RWPE2 (cell line): ENCODE data around the gene FRMD3.

Source experiments
- ATAC-seq: fragments of 200-7000 bp; cut with Tn5 transposase; 3 replicates; pipeline ENCODE4 v1.9.1; 2021; ENCODE audit warnings: low read depth
- DNase-seq: peaks from one replicate; pipeline ENCODE4 v3.0.0-alpha.2; 2020; ENCODE audit warnings: low spot score
- H3K27ac ChIP-seq: fragments of 450-650 bp; 2 replicates; pipeline ENCODE4 v1.5.1; 2017; ENCODE audit warnings: mild to moderate bottlenecking; ENCODE audit not compliant: poor library complexity, severe bottlenecking
- H3K27me3 ChIP-seq: fragments of 250-450 bp; sonication (Bioruptor Pico); 2 replicates; pipeline ENCODE4 v1.5.1; 2021; ENCODE audit warnings: mild to moderate bottlenecking, moderate library complexity; ENCODE audit not compliant: insufficient read depth, poor library complexity, severe bottlenecking
- H3K36me3 ChIP-seq: fragments of 250-450 bp; sonication (Bioruptor Pico); 2 replicates; pipeline ENCODE4 v1.5.1; 2020; ENCODE audit warnings: low read depth, mild to moderate bottlenecking, moderate library complexity
- H3K4me1 ChIP-seq: fragments of 250-450 bp; sonication (Bioruptor Pico); 2 replicates; pipeline ENCODE4 v1.5.1; 2021; ENCODE audit warnings: mild to moderate bottlenecking, moderate library complexity; ENCODE audit not compliant: insufficient read depth, poor library complexity, severe bottlenecking
- H3K4me3 ChIP-seq: fragments of 250-450 bp; sonication (Bioruptor Pico); 2 replicates; pipeline ENCODE4 v1.5.1; 2021; ENCODE audit warnings: mild to moderate bottlenecking, moderate library complexity; ENCODE audit not compliant: severe bottlenecking
- H3K9me3 ChIP-seq: fragments of 250-450 bp; sonication (Bioruptor Pico); 2 replicates; pipeline ENCODE4 v1.5.1; 2021; ENCODE audit warnings: mild to moderate bottlenecking, moderate library complexity; ENCODE audit not compliant: severe bottlenecking
- TF ChIP-seq, protein P1 (sequence below): fragments of 450-650 bp; IDR thresholded peaks from one replicate; pipeline ENCODE4 v1.5.1; 2017; ENCODE audit warnings: mild to moderate bottlenecking, moderate library complexity; ENCODE audit not compliant: poor library complexity, severe bottlenecking

The FRMD3 gene

DNA sequence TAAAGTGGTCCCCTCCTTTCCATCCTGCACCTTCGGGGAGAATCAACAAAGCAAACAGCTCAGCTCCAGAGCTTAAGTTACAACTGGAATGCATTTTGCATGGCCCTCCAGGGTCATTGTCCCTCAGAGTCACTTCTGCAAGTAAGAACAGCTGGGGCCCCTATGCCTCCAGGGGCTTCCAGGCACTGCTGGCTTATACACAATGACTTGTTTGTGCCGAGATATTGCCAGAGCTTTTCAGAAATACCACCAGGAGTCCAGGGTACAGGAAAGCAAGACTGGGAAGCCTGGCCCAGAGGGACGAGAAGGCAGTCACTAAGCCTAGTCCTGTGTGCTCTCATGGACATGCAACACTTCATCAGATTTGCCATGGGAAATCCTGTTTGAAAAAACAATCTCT lies 11.3 kb downstream of the FRMD3 start:
- no peak for ATAC-seq
- Histone ChIP-seq H3K4me1 (no peaks in the 10 kb centered on the region), H3K27ac (no peak overlapping the region), H3K9me3 (no peaks in the 10 kb centered on the region), H3K4me3 (no peak overlapping the region), H3K27me3 (no peaks in the 10 kb centered on the region), H3K36me3 (no peaks in the 10 kb centered on the region)
- TF ChIP-seq, protein P1, sequence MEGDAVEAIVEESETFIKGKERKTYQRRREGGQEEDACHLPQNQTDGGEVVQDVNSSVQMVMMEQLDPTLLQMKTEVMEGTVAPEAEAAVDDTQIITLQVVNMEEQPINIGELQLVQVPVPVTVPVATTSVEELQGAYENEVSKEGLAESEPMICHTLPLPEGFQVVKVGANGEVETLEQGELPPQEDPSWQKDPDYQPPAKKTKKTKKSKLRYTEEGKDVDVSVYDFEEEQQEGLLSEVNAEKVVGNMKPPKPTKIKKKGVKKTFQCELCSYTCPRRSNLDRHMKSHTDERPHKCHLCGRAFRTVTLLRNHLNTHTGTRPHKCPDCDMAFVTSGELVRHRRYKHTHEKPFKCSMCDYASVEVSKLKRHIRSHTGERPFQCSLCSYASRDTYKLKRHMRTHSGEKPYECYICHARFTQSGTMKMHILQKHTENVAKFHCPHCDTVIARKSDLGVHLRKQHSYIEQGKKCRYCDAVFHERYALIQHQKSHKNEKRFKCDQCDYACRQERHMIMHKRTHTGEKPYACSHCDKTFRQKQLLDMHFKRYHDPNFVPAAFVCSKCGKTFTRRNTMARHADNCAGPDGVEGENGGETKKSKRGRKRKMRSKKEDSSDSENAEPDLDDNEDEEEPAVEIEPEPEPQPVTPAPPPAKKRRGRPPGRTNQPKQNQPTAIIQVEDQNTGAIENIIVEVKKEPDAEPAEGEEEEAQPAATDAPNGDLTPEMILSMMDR: no peak
- DNase-seq: no peak

DNA sequence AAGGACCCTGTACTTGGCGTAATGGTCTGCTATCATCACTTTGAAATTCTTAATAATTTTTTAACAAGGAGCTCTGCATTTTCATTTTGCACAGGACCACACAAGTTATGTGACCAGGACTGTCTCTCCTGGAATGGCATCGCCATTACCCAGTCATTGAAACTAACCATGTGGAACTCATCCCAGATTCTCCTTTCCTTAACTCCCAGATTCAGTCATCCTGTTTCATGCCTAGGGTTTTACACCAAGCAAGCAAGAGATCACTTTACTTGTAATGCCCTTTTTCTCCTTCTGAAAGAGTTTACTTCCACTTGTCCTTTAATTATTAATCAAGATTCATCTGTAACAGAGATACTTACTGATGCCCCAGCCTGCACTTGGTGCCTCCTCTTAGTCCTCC lies 12.0 kb downstream of the FRMD3 start:
- ATAC-seq (no peak), DNase-seq (no peak)
- H3K27ac ChIP-seq: no peak overlapping the region
- H3K27me3 ChIP-seq: no peaks in the 10 kb centered on the region
- TF ChIP-seq, protein P1: no peak
- no peak overlapping the region for H3K4me3 ChIP-seq
- H3K36me3 ChIP-seq: no peaks in the 10 kb centered on the region
- H3K9me3 ChIP-seq: no peaks in the 10 kb centered on the region
- H3K4me1 ChIP-seq: no peaks in the 10 kb centered on the region

DNA sequence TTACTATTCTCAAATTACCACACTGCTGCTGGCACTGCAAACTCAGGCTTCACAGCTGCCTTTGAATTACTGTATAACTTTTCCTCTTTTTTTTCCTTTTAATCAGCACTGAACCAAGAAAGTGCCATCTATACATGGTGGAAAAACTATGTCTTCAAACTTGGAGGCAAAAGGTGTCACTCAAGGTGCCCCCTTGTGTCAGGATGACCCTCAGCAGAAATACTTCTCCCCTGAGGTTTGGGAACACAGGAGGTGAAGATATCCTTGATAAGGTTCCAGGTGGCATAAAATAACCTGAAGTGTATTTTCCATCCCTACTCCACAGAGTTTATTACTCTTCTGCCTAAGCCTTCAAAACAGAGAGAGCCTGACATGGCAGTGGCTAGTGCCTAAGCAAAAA lies 14.5 kb downstream of the FRMD3 start:
- DNase-seq: no peak
- ATAC-seq: no peak
- H3K4me1 ChIP-seq: no peaks in the 10 kb centered on the region
- H3K27ac ChIP-seq: no peak overlapping the region
- H3K27me3 ChIP-seq: no peaks in the 10 kb centered on the region
- no peaks in the 10 kb centered on the region for H3K9me3 ChIP-seq
- TF ChIP-seq, protein P1: no peak
- no peak overlapping the region for H3K4me3 ChIP-seq
- no peaks in the 10 kb centered on the region for H3K36me3 ChIP-seq

DNA sequence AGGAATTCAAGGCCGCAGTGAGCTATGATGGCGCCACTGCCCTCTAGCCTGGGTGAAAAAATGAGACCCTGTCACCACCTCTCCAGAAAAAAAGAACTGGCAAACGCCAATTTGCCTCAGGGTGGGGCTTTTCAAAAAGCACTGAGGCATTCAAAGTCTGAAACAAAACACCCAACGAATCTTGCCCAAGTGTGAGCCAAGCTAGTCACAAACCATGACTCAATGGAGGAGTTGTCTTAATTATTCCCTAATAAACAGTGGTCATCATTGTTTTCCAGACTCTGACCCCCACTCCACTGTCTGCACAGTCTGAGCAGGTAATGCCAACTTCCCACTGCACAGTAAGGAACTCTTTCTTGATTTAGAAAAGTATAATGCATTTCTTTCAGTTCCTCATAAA lies 16.8 kb downstream of the FRMD3 start:
- Histone ChIP-seq H3K36me3 (no peaks in the 10 kb centered on the region), H3K27me3 (no peaks in the 10 kb centered on the region), H3K9me3 (no peaks in the 10 kb centered on the region), H3K4me1 (no peaks in the 10 kb centered on the region), H3K27ac (no peak overlapping the region), H3K4me3 (no peak overlapping the region)
- DNase-seq (no peak), ATAC-seq (no peak)
- TF ChIP-seq, protein P1: no peak

DNA sequence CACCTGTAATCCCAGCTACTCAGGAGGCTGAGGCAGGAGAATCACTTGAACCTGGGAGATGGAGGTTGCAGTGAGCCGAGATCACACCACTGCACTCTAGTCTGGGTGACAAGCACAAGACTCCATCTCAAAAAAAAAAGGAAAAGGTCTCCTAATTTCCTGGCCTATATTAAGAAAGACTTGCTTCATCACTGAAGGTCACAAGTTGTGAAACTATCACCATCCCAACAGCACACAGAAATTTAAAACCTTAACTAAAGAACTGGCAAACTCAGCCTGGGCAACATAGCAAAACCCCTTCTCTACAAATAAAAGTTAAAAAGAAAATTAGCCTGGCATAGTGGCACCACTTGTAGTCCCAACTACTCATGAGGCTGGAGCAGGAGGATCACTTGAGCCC lies 17.2 kb downstream of the FRMD3 start:
- Histone ChIP-seq H3K27ac (no peak overlapping the region), H3K36me3 (no peaks in the 10 kb centered on the region), H3K4me1 (no peaks in the 10 kb centered on the region), H3K9me3 (no peaks in the 10 kb centered on the region), H3K4me3 (no peak overlapping the region), H3K27me3 (no peaks in the 10 kb centered on the region)
- ATAC-seq: no peak
- DNase-seq: no peak
- TF ChIP-seq, protein P1: no peak
